HG02763 (cell line): ENCODE results near the gene TMEM98.
"Not testable (repeated sequence)": the region's sequence is repeated elsewhere in the genome, so short reads cannot be mapped to it uniquely, and the experiment has no call there.

ENCODE experiments used
- ATAC-seq: cut with Tn5 transposase; IDR thresholded peaks from one replicate; pipeline ENCODE4 v1.9.1; 2021; ENCODE audit warnings: mild to moderate bottlenecking, moderate library complexity; ENCODE audit not compliant: unreplicated experiment

TMEM98 gene

DNA sequence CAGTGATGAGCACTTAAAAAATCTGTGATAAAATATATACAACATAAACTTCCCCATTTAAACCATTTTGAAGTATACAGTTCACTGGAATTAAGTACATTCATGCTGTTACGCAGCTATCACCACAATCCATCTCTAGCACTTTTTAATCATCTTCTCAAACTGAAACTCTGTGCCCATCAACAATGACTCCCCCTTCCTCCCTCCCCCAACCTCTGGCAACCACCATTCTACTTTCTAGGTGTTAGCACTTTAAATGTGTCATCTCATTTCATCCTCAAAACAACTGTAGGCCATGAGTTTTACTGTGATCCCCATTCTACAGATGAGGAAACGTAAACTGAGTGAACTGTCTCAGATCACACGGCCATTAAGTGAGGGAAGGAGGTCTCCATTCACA is 13.8 kb upstream of the TMEM98 start:
- ATAC-seq, result no peak

- no peak for ATAC-seq
These were observed 12.7 kb upstream of the TMEM98 start for GRCh38 chr17:32915245-32915644.

- ATAC-seq, result no peak
These were observed 11.8 kb upstream of the TMEM98 start for GRCh38 chr17:32916134-32916533.

- no peak for ATAC-seq
These were observed 10.9 kb upstream of the TMEM98 start for GRCh38 chr17:32917081-32917480.

GRCh38 chr17:32917842-32918241 is 10.1 kb upstream of the TMEM98 start:
- no peak for ATAC-seq

- not testable (repeated sequence) for ATAC-seq
These were observed 8.1 kb upstream of the TMEM98 start for GRCh38 chr17:32919876-32920275.

DNA sequence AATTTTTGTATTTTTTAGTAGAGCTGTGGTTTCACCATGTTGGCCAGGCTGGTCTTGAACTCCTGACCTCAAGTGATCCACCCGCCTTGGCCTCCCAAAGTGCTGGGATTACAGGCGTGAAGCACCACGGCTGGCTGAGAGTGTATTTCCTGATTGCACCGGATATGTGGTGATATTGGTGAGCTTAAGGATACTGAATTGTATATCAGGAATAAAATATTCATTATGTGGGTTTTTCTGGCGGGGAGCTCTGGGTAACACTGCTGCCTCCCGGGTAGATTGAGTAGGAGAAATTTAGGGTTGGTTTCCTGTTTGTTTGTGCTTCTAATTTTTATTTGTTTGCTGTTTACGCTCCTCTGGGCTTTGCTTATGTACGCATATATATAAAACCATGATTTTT is 7.7 kb upstream of the TMEM98 start:
- no peak for ATAC-seq

GRCh38 chr17:32921017-32921416 is 6.9 kb upstream of the TMEM98 start:
- no peak for ATAC-seq

DNA sequence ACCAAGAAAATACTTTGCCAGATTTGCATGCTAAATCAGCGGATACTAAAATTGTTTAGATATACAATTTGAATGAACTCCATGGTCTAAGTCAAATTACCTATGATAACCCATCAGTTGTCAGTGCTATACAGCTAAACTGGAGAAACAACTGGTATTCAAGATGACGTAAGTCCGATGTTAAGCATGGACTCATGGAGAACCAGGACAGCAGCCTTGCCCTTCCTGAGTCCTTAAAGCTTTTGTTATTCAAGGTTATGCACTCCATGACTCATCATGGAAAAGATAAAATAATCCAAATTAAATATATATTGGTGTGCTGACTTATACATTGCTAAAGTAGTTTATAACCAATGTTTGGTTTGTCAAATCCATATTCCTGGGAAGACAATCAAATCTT is 4.0 kb upstream of the TMEM98 start:
- ATAC-seq, result not testable (repeated sequence)

GRCh38 chr17:32926183-32926582 is 1.8 kb upstream of the TMEM98 start:
- no peak for ATAC-seq

DNA sequence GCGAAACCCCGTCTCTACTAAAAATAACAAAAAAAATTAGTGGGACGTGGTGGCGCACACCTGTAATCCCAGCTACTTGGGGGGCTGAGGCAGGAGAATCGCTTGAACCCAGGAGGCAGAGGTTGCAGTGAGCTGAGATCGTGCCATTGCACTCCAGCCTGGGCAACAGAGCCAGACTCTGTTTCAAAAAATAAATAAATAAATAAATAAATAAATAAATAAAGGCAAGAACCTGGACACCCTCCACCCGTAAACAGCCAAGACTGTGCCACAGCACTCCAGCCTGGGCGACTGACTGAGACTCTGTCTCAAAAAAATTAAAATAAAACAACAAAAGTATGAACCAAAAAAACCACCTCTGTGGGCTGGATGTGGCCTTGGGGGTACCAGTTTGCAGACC is 1.2 kb upstream of the TMEM98 start:
- not testable (repeated sequence) for ATAC-seq

GRCh38 chr17:32927201-32927723 is 691 bp upstream of the TMEM98 start:
- ATAC-seq, result no peak

DNA sequence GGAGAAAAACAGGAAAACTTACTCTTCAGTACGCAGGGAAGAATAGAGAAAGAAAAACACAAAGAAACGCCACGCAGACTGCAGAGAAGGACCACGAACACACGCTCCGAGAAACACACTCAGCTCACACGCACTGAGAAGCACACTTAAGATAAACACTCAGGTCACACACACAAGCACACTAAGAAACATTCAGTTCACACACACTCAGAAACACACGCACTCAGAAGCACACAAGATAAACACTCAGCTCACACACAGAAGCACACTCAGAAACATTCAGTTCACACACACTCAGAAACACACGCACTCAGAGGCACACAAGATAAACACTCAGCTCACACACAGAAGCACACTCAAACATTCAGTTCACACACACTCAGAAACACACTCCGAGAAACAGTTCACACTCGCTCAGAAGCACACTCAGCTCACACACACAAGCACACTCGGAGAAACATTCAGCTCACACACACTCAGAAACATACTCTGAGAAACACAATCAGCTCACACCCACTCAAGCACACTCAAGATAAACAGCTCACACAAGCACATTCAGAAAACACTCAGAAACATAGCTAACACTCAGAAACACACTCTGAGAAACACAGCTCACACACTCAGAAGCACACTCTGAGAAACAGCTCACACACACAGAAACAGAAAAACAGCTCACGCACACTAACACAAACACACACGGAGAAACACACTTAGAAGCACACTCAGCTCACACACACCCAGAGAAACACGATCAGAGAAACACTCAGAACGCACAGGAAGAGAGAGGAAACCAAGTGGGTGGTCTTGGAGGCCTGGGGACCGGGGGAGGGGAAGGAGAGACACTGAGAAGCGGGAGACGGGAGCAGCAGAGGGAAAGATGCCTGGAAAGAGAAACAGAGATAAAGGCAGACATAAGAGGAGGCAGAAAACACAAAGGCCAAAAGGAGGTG is 908 bp downstream of the TMEM98 start:
- ATAC-seq, result no peak

GRCh38 chr17:32929588-32929987 is 1.6 kb downstream of the TMEM98 start:
- no peak for ATAC-seq

- no peak for ATAC-seq
These were observed 2.6 kb downstream of the TMEM98 start for GRCh38 chr17:32930512-32930911.

GRCh38 chr17:32931686-32932085 is 3.7 kb downstream of the TMEM98 start:
- ATAC-seq, result no peak

GRCh38 chr17:32933881-32934280 is 5.9 kb downstream of the TMEM98 start:
- ATAC-seq, result no peak

DNA sequence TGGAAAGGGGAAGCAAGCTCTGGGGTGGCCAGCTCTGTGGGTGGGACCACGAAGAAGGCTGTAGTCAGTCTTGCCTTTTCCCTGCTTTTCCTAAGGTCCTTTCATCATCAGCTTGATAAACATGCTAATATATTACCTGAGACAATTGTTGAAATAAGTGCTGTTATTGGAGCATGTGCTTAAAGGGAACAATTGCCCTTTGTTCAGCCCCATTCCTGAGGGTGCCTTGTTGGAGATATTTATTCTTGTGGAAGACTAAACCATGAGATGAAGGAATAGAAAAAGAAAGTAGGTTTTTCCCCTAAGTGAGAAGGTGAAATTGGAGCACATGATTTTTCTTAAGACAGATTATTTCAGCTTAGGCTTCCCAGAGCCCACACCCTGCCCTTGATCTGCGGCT is 7.8 kb downstream of the TMEM98 start:
- no peak for ATAC-seq

- ATAC-seq, result no peak
These were observed 8.4 kb downstream of the TMEM98 start for GRCh38 chr17:32936186-32936893.

GRCh38 chr17:32936894-32937500 is 9.0 kb downstream of the TMEM98 start:
- no peak for ATAC-seq

DNA sequence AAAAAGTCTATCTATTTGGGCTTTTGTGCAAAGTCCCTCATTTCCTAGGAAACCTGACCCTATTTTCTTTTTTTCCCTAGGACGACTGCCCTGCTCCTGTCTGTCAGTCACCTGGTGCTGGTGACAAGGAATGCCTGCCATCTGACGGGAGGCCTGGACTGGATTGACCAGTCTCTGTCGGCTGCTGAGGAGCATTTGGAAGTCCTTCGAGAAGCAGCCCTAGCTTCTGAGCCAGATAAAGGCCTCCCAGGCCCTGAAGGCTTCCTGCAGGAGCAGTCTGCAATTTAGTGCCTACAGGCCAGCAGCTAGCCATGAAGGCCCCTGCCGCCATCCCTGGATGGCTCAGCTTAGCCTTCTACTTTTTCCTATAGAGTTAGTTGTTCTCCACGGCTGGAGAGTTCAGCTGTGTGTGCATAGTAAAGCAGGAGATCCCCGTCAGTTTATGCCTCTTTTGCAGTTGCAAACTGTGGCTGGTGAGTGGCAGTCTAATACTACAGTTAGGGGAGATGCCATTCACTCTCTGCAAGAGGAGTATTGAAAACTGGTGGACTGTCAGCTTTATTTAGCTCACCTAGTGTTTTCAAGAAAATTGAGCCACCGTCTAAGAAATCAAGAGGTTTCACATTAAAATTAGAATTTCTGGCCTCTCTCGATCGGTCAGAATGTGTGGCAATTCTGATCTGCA is 12.9 kb downstream of the TMEM98 start:
- ATAC-seq, result no peak
